Measurements from ENCODE around the gene BCL2L12.

BCL2L12 gene

GRCh38 chr19:49664171-49665035, 1.3 kb upstream of the BCL2L12 start:
- DNase-seq: peak; percentile 71 to 75

- DNase-seq: no peak
Measured at GRCh38 chr19:49665036-49665350, 740 bp upstream of the BCL2L12 start.

DNA sequence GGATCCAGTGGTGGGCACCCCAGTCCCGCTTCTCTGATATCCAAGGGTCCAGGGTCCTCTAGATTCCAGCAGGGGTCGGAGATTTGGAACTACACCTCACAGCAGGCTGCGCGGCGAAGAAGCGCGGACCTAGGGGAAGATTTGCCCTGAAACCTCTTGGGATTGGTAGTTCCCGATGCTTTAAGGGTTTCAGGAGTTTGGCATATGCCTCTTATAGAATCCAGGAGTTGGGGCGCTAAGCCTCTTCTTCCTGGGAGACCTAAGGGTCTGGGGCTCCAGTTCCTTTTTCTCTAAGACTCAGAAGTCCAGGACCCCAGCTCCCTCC, 349 bp downstream of the BCL2L12 start:
- DNase-seq: no peak

GRCh38 chr19:49667473-49667872, 1.7 kb downstream of the BCL2L12 start:
- no peak for DNase-seq

GRCh38 chr19:49669516-49669915, 3.8 kb downstream of the BCL2L12 start:
- DNase-seq: peak; percentile 50 to 52

DNA sequence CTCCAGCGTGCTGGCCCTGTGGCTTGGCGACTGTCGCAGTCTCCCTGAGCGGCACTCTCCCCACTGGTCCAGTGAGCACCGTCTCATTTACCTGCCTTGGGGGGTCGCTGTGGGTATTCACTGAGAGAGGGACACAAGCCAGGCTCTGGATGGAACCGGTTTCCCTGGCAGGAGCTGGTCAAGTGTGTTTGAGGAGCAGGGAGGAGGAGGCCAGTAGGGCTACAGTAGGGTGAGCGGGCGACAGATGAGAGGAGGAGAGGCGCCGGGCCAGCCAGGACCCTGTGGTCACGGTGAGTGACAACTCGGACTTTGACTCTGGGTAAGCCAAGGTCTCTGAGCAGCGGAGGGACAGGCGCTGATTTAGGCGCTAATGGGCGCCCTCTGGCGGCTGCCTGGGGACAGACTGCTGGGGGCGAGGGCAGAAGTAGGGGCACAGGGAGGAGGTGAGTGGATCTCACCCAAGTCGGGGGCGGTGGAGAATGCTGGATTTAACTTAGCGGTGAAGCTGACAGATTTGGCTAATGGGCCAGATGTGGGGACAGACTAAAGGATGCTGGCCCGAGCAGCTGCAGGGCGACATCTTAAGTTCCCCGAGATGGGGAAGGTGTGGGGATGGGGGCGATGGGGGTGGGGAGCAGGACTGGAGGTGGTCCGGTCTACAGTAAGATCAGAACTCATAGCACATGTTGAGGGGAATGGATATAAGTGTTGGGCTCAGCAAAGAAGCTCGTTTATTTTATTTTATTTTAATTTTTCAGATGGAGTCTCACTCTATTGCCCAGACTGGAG, 6.6 kb downstream of the BCL2L12 start:
- DNase-seq: peak; percentile 67 to 74

DNA sequence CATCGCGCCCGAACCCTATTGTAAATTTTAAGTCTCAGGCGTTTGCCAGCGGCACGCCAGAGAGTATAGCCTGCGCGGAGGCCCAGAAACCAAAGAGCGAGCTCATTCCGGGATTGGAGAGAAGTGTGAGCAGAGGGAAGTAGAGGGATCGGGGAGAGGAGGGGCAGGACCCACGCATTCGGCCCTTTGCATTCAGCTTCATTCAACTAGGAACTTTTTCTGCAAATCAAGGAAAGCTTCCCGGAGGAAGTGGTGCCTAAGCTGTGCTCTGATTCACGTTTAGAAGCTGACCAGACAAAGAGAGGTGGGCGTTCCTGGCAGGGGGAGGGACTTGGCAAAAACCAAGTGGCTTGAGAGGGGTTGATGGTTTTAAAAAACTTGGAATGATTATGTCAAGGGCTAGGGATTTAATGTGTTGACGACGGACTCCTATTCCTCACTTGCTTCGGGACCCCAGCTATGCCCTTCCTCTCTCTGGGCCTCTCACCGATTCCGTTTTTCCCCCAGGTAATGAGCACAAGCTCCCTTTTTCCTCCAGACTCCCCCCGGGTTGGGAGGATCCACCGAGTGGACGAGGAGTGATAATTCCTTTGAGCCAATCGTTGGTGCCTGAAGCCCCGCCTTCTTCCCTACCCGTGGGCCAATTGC, 10.5 kb downstream of the BCL2L12 start:
- peak; percentile 95 to 97 for DNase-seq

DNA sequence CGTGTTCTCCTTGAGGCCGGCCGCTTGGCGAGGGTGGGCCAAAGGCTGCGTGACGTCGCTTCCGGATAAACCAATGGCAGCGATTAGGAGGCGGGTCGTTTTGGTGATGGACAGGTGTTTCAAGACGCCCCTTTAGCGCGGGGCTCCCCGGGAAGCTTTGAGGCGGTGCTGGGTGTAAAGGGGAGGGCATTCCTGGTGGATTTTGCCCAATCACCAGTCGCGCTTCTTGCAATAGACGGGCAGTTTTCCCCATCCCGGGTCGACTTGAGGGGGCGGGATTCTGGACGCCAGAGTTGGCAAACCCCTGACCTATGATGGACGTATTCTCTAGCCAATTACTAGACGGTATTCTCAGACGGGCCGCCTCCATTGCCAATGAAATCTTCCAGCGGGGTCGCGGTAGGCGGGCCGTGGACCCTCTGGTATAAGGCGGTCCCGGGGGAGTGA, 11.1 kb downstream of the BCL2L12 start:
- peak; percentile 100 for DNase-seq

GRCh38 chr19:49677231-49677900, 11.6 kb downstream of the BCL2L12 start, which contains the start of gene PRMT1:
TSS of gene PRMT1 (plus strand) at chr19:49677271. CDS start at chr19:49677281, 10 bp downstream.
- DNase-seq: peak in 1 of 2 donors; percentile 27

- peak; percentile 75 to 81 for DNase-seq
Measured at GRCh38 chr19:49677901-49678674, 12.4 kb downstream of the BCL2L12 start.

DNA sequence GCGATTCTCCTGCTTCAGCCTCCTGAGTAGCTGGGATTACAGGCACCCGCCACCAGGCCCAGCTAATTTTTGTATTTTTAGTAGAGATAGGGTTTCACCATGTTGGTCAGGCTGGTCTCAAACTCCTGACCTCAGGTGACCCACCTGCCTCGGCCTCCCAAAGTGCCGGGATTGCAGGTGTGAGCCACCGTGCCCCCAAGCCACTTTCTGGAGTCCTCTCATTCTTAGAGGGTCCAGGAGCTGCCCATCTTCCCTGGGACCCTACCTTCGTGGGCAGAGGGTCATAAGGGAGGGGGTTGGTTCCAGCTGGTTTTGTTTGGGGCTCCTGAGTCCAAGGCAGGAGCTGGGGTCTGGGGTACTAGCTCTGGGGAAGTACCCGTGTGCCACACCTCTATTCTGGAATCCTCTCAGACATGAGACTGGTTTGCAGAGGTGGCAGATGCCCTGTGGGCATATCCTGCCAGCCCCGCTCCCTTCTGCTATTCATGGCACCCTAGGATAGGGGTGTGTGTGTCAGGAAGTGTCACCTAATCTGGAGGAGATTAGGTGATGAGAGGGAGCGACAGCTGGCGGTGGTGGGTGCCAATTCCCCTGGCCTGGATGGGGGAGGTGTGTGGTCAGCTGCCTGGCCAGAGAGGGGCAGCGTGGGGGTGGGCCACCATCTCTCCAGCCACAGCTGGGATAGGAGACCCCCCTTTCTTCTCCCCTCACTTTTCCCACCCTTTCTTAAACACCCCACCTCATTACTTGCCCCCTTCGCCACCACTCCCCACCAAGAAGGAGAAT, 13.4 kb downstream of the BCL2L12 start:
- DNase-seq: no peak

DNA sequence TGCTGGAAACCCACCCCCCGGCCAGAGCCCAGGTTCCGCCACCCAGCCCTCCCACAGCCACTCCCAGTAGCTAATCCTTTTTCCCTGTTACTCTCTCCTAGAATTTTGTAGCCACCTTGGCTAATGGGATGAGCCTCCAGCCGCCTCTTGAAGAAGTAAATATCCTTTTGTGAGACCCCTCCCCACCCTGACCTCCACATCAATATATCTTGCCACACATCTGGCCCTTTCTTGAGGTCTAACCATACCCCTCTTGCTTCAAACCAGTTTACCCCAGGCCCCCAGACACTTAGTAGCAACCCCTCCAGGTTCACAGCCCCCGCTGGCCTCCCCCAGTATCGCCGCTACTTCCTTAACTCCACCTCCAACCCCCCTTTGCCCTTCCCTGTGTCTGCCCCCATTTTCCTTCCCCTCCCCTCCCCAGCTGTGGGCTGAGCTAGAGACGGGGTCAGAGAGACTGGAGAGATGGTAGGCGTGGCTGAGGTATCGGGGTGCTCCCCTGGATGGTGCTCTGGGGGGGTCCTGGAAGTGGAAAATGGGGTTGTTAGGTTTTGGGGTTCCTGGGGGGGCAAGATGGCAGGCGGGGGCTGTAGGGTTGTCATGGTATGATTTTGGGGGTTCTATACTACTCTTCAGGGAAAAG, 14.2 kb downstream of the BCL2L12 start:
- DNase-seq: no peak

DNA sequence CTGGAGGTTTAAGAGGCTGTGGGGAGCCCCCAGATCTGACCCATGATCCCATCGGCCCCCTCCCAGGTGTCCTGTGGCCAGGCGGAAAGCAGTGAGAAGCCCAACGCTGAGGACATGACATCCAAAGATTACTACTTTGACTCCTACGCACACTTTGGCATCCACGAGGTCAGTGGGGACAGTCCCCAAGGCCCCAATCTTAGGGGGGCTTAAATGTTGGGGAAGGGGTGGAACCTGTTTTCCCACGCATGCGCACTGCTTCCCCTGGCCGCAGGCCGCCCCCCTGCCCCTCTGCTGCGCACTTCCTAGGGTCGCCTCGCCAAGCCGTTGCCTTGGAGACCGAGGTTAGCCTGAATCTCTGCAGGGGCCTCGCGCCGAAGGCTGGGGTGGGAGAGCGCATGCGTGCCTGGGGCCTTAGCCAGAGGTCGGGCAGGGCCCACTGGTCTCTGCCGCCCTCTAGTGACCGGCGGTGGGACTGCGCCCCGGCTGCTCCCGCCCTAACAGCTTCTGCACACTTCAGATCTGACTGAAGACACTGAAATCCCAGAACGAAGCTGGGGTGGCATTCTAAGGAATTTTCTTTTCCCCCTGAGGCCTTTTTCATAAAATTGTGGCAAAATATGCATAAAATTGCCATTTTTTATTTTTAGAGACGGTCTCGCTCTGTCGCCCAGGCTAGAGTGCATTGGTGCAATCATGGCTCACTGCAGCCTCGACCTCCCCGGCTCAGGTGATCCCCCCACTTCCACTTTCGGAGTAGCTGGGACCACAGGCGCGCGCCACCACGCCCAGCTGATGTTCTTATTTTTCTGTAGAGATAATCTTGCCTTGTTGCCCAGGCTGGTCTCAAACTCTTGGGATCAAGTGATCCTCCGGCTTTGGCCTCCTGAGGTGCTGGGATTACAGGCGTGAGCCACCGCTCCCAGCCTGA, 15.0 kb downstream of the BCL2L12 start:
- peak; percentile 89 to 94 for DNase-seq

GRCh38 chr19:49681830-49682229, 16.1 kb downstream of the BCL2L12 start:
- no peak for DNase-seq

DNA sequence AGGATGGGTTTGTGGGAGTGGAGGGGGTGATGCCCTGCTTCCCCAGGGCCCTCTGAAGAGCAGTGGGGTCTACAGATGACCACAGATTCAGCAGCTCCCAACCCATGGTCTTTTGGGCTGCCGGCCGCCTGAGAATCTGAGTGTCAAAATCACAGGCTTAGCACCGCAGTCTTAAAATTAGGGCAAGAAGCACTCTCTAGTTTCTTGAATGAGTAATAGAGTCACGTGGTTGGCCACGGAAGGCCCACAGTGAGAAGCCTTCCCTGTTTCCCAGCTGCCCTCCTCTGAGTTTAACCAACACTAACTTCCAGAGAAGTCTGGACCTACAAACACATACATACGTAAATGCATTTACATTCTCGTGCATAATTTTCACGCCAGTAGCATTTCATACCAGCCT, 16.5 kb downstream of the BCL2L12 start:
- peak in 1 of 2 donors; percentile 8 for DNase-seq

DNA sequence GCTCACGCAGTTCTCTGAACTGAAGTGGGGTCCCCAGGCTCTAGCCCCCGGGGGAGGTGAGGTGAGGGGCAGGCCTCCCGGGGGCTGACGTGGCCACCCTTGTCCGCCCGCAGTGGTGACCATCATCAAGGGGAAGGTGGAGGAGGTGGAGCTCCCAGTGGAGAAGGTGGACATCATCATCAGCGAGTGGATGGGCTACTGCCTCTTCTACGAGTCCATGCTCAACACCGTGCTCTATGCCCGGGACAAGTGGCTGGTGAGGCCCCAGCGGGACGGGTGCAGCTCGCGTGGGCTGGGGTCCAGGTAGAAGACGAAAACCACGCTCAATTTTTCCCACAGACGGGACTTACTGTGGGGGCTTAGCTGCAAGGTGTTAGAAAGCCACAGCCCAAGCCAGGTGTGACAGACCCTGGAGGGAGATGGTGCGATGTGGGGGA, 18.1 kb downstream of the BCL2L12 start:
- no peak for DNase-seq

GRCh38 chr19:49684251-49684982, 18.7 kb downstream of the BCL2L12 start:
- DNase-seq: no peak

DNA sequence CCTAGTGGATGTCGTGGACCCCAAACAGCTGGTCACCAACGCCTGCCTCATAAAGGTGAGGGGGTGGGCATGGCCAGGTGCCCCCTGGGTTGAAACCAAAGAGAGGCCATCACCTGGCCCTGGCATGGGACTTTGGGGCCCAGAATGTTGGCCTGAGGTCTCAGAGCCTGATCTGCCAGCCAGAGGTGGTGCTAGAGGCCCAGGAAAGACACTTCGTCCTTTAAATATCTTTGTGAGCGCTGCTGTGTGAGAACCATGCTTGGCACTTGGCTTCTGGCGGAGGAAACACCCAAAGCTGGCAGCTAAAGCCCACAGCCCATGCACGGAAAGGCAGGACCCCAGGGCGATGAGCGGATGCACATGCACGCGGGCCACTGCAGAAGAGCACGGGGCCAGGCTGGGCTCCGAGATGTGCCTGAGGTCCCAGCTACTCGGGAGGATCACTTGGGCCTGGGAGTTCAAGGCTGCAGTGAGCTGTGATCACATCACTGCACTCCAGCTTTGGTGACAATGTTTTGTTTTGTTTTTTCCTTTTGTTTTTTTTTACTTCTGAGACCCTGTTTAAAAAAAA, 19.3 kb downstream of the BCL2L12 start:
- no peak for DNase-seq
